ENCODE results near the gene MMP27. TPM values are rescaled to one million over a fixed set of nuclear protein-coding genes. Genes with fewer than 3 reads are reported as not detected.

Gene MMP27
- total RNA-seq, 1 donor from 2014 or later = not detected

DNA sequence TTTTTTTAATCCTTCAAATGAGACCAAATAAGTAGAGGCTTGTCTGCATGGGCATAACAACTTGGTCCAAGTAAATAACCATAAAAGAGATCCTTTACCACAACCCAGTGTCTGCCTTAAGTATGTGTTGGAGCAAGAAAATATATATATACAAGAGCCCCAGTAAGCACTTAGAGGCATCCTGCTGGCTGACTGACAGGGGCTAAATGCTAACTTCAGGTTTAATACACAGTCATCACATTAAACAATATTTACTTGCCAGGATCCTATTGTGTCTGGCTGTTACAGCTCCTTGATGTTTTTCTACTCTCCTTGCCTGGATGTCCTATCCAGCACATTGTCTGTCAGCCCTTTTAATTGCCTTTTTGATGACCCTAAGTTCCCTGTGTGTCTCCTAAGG, 43.0 kb downstream of the MMP27 start:
- Mint-ChIP-seq H3K9me3 (ENCODE audit: unreplicated experiment) (peaks cover 1% of the 10 kb centered on the region), H3K27me3 (ENCODE audit: unreplicated experiment) (no peaks in the 10 kb centered on the region), H3K27ac (ENCODE audit: unreplicated experiment) (no peak overlapping the region), H3K36me3 (ENCODE audit: unreplicated experiment) (no peaks in the 10 kb centered on the region), H3K4me1 (ENCODE audit: low read depth, unreplicated experiment) (peaks cover 8% of the 10 kb centered on the region), H3K4me3 (ENCODE audit: unreplicated experiment) (no peak overlapping the region)
- TF ChIP-seq, protein P1, sequence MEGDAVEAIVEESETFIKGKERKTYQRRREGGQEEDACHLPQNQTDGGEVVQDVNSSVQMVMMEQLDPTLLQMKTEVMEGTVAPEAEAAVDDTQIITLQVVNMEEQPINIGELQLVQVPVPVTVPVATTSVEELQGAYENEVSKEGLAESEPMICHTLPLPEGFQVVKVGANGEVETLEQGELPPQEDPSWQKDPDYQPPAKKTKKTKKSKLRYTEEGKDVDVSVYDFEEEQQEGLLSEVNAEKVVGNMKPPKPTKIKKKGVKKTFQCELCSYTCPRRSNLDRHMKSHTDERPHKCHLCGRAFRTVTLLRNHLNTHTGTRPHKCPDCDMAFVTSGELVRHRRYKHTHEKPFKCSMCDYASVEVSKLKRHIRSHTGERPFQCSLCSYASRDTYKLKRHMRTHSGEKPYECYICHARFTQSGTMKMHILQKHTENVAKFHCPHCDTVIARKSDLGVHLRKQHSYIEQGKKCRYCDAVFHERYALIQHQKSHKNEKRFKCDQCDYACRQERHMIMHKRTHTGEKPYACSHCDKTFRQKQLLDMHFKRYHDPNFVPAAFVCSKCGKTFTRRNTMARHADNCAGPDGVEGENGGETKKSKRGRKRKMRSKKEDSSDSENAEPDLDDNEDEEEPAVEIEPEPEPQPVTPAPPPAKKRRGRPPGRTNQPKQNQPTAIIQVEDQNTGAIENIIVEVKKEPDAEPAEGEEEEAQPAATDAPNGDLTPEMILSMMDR (IDR thresholded peaks at IDR 0.05; ENCODE audit: partially characterized antibody, unreplicated experiment) = no peak
- DNase-seq = no peak

DNA sequence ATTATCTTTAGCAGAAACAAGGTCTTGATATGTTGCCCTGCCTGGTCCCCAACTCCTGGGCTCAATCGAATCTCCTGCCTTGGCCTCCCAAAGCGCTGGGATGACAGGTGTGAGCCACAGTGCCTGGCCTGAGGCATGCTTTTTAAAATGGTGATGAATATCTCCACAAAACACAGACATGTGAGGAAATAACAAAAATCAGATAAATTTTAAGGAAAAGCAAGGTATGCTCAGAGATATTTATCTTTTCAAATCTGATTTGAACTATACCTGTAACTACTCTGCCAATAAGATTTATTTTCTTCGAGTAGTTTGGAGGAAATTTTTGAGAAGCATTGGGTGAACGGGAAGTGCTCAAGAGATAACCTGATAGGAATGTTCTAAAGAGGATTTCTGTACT, 44.5 kb downstream of the MMP27 start:
- H3K27ac Mint-ChIP-seq (ENCODE audit: unreplicated experiment) = no peak overlapping the region
- no peaks in the 10 kb centered on the region for H3K36me3 Mint-ChIP-seq (ENCODE audit: unreplicated experiment)
- H3K4me1 Mint-ChIP-seq (ENCODE audit: low read depth, unreplicated experiment) = peaks cover 7% of the 10 kb centered on the region
- peaks cover under 1% of the 10 kb centered on the region for H3K9me3 Mint-ChIP-seq (ENCODE audit: unreplicated experiment)
- no peaks in the 10 kb centered on the region for H3K27me3 Mint-ChIP-seq (ENCODE audit: unreplicated experiment)
- TF ChIP-seq, protein P1 (IDR thresholded peaks at IDR 0.05; ENCODE audit: partially characterized antibody, unreplicated experiment) = no peak
- H3K4me3 Mint-ChIP-seq (ENCODE audit: unreplicated experiment) = no peak overlapping the region
- no peak for DNase-seq

DNA sequence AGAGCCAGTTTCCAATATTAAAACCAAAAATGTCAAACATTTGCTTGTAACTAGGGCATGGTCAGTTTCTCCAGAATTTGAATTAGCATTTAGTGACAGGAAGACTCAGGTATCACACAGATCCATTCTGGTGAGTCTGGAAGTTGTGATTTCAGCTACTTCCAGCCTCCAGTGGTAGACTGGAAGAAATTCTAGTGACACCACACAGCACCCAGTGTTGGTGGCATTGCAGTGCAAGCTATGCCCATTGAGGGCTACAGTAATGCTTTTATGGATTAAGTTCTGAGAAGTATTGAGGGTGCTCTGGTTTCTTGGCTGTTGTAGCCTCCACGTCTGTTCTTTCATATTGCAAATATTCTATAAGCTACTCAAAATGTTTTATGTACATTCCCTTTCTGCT, 49.0 kb downstream of the MMP27 start:
- peaks cover 1% of the 10 kb centered on the region for H3K27me3 Mint-ChIP-seq (ENCODE audit: unreplicated experiment)
- H3K36me3 Mint-ChIP-seq (ENCODE audit: unreplicated experiment) = no peaks in the 10 kb centered on the region
- no peaks in the 10 kb centered on the region for H3K4me1 Mint-ChIP-seq (ENCODE audit: low read depth, unreplicated experiment)
- H3K4me3 Mint-ChIP-seq (ENCODE audit: unreplicated experiment) = no peak overlapping the region
- TF ChIP-seq, protein P1 (IDR thresholded peaks at IDR 0.05; ENCODE audit: partially characterized antibody, unreplicated experiment) = no peak
- DNase-seq = no peak
- H3K27ac Mint-ChIP-seq (ENCODE audit: unreplicated experiment) = no peak overlapping the region
- H3K9me3 Mint-ChIP-seq (ENCODE audit: unreplicated experiment) = peaks cover 4% of the 10 kb centered on the region

DNA sequence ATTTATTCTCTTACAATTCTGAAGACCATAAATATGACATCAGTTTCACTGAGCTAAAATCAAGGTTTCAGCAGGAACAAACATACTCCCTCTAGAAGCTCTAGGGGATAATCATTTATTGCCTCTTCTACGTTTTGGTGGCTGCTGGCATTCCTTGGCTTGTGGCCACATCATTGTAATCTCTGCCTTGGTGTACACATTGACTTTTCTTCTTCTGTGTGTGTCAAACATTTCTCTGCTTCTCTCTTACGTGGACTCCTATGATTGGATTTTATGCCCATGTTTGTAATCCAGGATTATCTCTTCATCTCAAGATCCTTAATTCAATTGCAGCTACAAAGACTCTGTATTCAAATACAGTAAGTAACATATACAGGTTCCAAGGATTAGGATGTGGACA, 50.0 kb downstream of the MMP27 start:
- DNase-seq = no peak
- peaks cover 1% of the 10 kb centered on the region for H3K27me3 Mint-ChIP-seq (ENCODE audit: unreplicated experiment)
- no peaks in the 10 kb centered on the region for H3K36me3 Mint-ChIP-seq (ENCODE audit: unreplicated experiment)
- H3K4me1 Mint-ChIP-seq (ENCODE audit: low read depth, unreplicated experiment) = no peaks in the 10 kb centered on the region
- TF ChIP-seq, protein P1 (IDR thresholded peaks at IDR 0.05; ENCODE audit: partially characterized antibody, unreplicated experiment) = no peak
- no peak overlapping the region for H3K4me3 Mint-ChIP-seq (ENCODE audit: unreplicated experiment)
- H3K27ac Mint-ChIP-seq (ENCODE audit: unreplicated experiment) = no peak overlapping the region
- peaks cover 4% of the 10 kb centered on the region for H3K9me3 Mint-ChIP-seq (ENCODE audit: unreplicated experiment)

DNA sequence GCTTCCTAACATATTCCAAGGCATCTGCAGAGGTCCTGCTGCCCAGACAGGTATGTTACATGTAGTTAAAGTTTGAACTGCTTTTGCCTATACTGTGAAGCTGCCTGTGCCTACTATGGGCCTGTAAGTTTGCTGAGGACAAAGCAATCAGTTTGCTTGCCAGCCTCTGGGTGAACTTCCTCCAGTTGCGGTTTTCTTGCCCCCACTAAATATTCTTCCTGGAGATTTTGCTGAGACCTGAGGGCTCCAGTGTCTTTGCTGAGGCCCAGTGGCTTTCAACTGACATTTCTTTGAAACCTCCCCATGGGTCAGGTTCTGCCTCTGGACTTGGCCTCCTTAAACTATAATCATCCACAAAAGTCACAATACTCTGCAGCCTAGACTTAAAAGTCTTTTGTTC, 50.8 kb downstream of the MMP27 start:
- TF ChIP-seq, protein P1 (IDR thresholded peaks at IDR 0.05; ENCODE audit: partially characterized antibody, unreplicated experiment) = no peak
- Mint-ChIP-seq H3K4me3 (ENCODE audit: unreplicated experiment) (no peak overlapping the region), H3K36me3 (ENCODE audit: unreplicated experiment) (no peaks in the 10 kb centered on the region), H3K27me3 (ENCODE audit: unreplicated experiment) (peaks cover 1% of the 10 kb centered on the region), H3K4me1 (ENCODE audit: low read depth, unreplicated experiment) (no peaks in the 10 kb centered on the region), H3K9me3 (ENCODE audit: unreplicated experiment) (peaks cover 4% of the 10 kb centered on the region), H3K27ac (ENCODE audit: unreplicated experiment) (no peak overlapping the region)
- DNase-seq = no peak
